ENCODE measurements around the gene MLXIP.

MLXIP gene

GRCh38 chr12:122093098-122093883 is 14.7 kb downstream of the MLXIP start:
- TF ChIP-seq, protein P1, sequence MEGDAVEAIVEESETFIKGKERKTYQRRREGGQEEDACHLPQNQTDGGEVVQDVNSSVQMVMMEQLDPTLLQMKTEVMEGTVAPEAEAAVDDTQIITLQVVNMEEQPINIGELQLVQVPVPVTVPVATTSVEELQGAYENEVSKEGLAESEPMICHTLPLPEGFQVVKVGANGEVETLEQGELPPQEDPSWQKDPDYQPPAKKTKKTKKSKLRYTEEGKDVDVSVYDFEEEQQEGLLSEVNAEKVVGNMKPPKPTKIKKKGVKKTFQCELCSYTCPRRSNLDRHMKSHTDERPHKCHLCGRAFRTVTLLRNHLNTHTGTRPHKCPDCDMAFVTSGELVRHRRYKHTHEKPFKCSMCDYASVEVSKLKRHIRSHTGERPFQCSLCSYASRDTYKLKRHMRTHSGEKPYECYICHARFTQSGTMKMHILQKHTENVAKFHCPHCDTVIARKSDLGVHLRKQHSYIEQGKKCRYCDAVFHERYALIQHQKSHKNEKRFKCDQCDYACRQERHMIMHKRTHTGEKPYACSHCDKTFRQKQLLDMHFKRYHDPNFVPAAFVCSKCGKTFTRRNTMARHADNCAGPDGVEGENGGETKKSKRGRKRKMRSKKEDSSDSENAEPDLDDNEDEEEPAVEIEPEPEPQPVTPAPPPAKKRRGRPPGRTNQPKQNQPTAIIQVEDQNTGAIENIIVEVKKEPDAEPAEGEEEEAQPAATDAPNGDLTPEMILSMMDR (IDR thresholded peaks at IDR 0.05; ENCODE audit: insufficient read depth, low read depth, low read length, missing control alignments), result no peak
- no peak for DNase-seq (ENCODE audit: low read depth)
- no peak overlapping the region for H3K4me3 ChIP-seq (ENCODE audit: low read depth, low read length)

- H3K4me3 ChIP-seq (ENCODE audit: low read depth, low read length), result no peak overlapping the region
- TF ChIP-seq, protein P1 (IDR thresholded peaks at IDR 0.05; ENCODE audit: insufficient read depth, low read depth, low read length, missing control alignments), result no peak
- DNase-seq (ENCODE audit: low read depth), result no peak
These were observed 15.7 kb downstream of the MLXIP start for GRCh38 chr12:122094137-122094734.

DNA sequence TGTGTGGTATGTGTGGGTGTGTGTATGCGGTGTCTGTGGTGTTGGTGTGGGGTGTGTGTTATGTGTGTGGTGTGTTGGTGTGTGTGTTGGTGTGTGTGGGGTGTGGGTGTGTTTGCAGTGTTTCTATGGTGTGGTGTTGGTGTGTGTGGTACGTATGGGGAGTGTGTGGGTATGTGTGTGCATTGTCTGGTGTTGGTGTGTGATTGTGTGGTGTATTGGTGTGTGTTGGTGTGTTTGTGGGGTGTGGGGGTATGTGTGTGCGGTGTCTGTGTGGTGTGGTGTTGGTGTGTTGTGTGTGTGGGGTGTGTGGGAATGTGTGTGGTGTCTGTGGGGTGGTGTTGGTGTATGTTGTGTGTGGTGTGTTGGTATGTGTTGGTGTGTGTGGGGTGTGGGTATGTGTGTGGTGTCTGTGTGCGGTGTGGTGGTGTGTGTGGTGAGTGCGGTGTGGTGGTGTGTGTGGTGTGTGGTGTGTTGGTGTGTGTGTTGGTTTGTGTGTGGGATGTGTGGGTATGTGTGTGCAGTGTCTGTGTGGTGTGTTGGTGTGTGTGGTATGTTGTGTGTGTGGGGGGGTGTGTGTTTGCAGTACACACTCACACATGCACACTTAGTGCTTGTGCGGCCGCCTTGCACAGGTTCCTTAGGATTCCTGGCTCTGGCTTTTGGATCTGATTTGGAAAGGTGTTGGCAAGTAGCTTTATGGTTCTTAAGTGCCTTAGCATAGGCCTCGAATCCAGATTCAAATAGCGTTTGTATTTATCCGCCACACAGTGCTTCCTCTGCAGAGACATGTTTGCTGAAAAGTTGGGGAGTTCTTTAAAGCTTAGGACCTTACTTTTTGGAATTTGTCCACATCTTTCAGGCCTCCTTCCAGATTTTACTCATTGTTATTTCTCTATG is 16.4 kb downstream of the MLXIP start:
- no peak for DNase-seq (ENCODE audit: low read depth)
- H3K4me3 ChIP-seq (ENCODE audit: low read depth, low read length), result no peak overlapping the region
- TF ChIP-seq, protein P1 (IDR thresholded peaks at IDR 0.05; ENCODE audit: insufficient read depth, low read depth, low read length, missing control alignments), result no peak

GRCh38 chr12:122096014-122096413 is 17.5 kb downstream of the MLXIP start:
- no peak overlapping the region for H3K4me3 ChIP-seq (ENCODE audit: low read depth, low read length)
- DNase-seq (ENCODE audit: low read depth), result no peak
- TF ChIP-seq, protein P1 (IDR thresholded peaks at IDR 0.05; ENCODE audit: insufficient read depth, low read depth, low read length, missing control alignments), result no peak

- DNase-seq (ENCODE audit: low read depth), result no peak
- TF ChIP-seq, protein P1 (IDR thresholded peaks at IDR 0.05; ENCODE audit: insufficient read depth, low read depth, low read length, missing control alignments), result no peak
- H3K4me3 ChIP-seq (ENCODE audit: low read depth, low read length), result no peak overlapping the region
These were observed 18.1 kb downstream of the MLXIP start for GRCh38 chr12:122096591-122097149.

DNA sequence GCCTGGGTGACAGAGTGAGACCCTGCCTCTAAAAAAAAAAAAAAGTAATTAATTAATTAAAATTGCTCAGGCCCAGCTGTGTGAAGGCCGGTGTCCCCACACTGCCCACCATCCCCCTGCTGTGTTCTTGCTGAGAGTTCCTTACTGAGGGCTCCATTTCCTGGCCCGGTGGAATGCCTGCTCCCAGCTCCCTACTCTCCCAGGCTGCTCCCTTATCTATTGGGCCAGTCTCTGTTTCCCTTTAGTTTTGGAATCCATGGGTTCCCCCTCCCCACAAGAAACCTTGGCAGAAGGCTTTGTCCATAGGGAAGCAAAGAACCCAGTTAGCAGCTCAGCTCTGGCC is 19.0 kb downstream of the MLXIP start:
- H3K4me3 ChIP-seq (ENCODE audit: low read depth, low read length), result no peak overlapping the region
- no peak for DNase-seq (ENCODE audit: low read depth)
- TF ChIP-seq, protein P1 (IDR thresholded peaks at IDR 0.05; ENCODE audit: insufficient read depth, low read depth, low read length, missing control alignments), result no peak
